Lung (tissue), 12 donors: Measurements from ENCODE around the gene ULBP3. TPM values are rescaled to one million over a fixed set of nuclear protein-coding genes. Genes with fewer than 3 reads are reported as not detected.

Experiments
- ATAC-seq: fragments of 200-7000 bp; cut with Tn5 transposase; one replicate; pipeline ENCODE4 v1.9.1; 2020; ENCODE audit warnings: moderate number of reproducible peaks; ENCODE audit not compliant: insufficient read depth, low FRiP score
- DNase-seq, 3 donors: peaks; one replicate each; pipeline ENCODE4 v3.0.0-alpha.2; 2013 to 2017
- H3K27ac ChIP-seq, 2 donors: one replicate each; pipeline ENCODE4 v1.5.1; 2013; ENCODE audit warnings: mild to moderate bottlenecking in 2 of 2, moderate library complexity in 2 of 2, control low read depth in 1 of 2, inconsistent platforms in 1 of 2, low read depth in 1 of 2, low read length in 1 of 2
- H3K27me3 ChIP-seq, 3 donors: one replicate each; pipeline ENCODE4 v1.5.1; 2013; ENCODE audit warnings: low read length in 2 of 3; ENCODE audit not compliant: control insufficient read depth in 3 of 3, insufficient read depth in 3 of 3
- H3K36me3 ChIP-seq, 4 donors: one replicate each; pipeline ENCODE4 v1.5.1; 2013; ENCODE audit warnings: low read length in 4 of 4, mild to moderate bottlenecking in 1 of 4, moderate library complexity in 1 of 4; ENCODE audit not compliant: control insufficient read depth in 4 of 4, insufficient read depth in 4 of 4
- H3K4me1 ChIP-seq, 5 donors: one replicate each; pipeline ENCODE4 v1.5.1; 2013; ENCODE audit warnings: low read length in 5 of 5, mild to moderate bottlenecking in 2 of 5, moderate library complexity in 1 of 5; ENCODE audit not compliant: control insufficient read depth in 5 of 5, insufficient read depth in 5 of 5
- H3K4me3 ChIP-seq: one replicate; pipeline ENCODE4 v1.5.1; 2013; ENCODE audit warnings: mild to moderate bottlenecking, control low read depth, moderate library complexity
- H3K9ac ChIP-seq, 2 donors: one replicate each; pipeline ENCODE4 v1.5.1; 2013; ENCODE audit warnings: low read length in 2 of 2, control low read depth in 1 of 2; ENCODE audit not compliant: insufficient read depth in 1 of 2
- H3K9me3 ChIP-seq, 4 donors: one replicate each; pipeline ENCODE4 v1.5.1; 2013; ENCODE audit warnings: low read length in 3 of 4, mild to moderate bottlenecking in 1 of 4, moderate library complexity in 1 of 4; ENCODE audit not compliant: control insufficient read depth in 4 of 4, insufficient read depth in 3 of 4
- WGBS, 2 donors: extraction: QIAGEN DNeasy Blood & Tissue Kit; methylation state at CpG; one replicate each; pipeline ENCODE4 v1.1.7; 2013; 5-methylcytosine and 5-hydroxymethylcytosine counted together
- polyA plus RNA-seq, 2 donors: library from polyadenylated mRNA; stranded (reverse); fragments of 200-250 nt; gene quantifications; one replicate each; pipeline ENCODE4 v1.2.1, GENCODE V29; 2013
- total RNA-seq, 2 donors: library from RNA; depleted of rRNA in 1 of 2; stranded (reverse); fragments of >200 nt in 1 of 2; gene quantifications; one replicate each; pipeline ENCODE4 v1.2.1, GENCODE V29; 2014 to 2021
- TF ChIP-seq, protein P1 (sequence below): IDR thresholded peaks from 2 replicates; pipeline ENCODE4 v1.5.1; 2012; ENCODE audit warnings: mild to moderate bottlenecking; ENCODE audit errors: control extremely low read depth, extremely low read depth
- donor health status: control.
- donor health status: control.
- donor health status: Bipolar disorder and iron deficiency.
- donor health status: healthy.
- donor health status: DM: yes; HTN: yes; CAD: no.

The ULBP3 gene
- total and polyA plus RNA-seq, 4 donors, result 1.4 to 6.8 (median 3.9) TPM

DNA sequence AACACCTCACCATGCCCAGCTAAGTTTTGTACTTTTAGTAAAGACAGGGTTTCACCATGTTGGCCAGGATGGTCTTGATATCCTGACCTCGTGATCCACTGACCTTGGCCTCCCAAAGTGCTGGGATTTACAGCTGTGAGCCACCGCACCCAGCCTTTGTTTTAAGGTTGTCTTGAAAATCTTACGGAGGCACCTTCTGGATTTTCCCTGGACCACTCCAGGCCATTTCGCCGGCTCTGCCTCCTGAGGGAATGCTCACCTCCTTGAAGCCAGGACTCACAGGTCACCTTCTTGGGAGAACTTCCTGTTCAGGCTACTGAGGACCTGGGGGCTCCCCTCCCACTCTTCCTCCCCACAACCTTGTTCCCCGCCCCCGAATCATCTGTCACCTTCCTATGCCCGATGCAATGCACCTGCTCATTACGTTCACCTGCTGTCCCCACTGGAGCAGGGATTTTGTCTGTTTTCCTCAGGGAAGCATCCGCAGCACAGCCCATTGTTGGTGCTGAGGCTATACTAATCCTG lies 24.2 kb downstream of the ULBP3 start:
- no peak overlapping the region for H3K4me3 ChIP-seq
- H3K27me3 ChIP-seq, result peaks cover 0 to 33% (median 27%) of the 10 kb centered on the region in 3 donors
- TF ChIP-seq, protein P1, sequence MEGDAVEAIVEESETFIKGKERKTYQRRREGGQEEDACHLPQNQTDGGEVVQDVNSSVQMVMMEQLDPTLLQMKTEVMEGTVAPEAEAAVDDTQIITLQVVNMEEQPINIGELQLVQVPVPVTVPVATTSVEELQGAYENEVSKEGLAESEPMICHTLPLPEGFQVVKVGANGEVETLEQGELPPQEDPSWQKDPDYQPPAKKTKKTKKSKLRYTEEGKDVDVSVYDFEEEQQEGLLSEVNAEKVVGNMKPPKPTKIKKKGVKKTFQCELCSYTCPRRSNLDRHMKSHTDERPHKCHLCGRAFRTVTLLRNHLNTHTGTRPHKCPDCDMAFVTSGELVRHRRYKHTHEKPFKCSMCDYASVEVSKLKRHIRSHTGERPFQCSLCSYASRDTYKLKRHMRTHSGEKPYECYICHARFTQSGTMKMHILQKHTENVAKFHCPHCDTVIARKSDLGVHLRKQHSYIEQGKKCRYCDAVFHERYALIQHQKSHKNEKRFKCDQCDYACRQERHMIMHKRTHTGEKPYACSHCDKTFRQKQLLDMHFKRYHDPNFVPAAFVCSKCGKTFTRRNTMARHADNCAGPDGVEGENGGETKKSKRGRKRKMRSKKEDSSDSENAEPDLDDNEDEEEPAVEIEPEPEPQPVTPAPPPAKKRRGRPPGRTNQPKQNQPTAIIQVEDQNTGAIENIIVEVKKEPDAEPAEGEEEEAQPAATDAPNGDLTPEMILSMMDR, result no peak
- DNase-seq (no peak), ATAC-seq (no peak)
- 93% methylated on average over 10 of the region's 10 CpGs for WGBS, 2 donors
- no peaks in the 10 kb centered on the region for H3K9me3 ChIP-seq
- H3K9ac ChIP-seq, result no peak overlapping the region
- no peaks in the 10 kb centered on the region for H3K36me3 ChIP-seq
- no peaks in the 10 kb centered on the region for H3K4me1 ChIP-seq
- no peak overlapping the region for H3K27ac ChIP-seq

DNA sequence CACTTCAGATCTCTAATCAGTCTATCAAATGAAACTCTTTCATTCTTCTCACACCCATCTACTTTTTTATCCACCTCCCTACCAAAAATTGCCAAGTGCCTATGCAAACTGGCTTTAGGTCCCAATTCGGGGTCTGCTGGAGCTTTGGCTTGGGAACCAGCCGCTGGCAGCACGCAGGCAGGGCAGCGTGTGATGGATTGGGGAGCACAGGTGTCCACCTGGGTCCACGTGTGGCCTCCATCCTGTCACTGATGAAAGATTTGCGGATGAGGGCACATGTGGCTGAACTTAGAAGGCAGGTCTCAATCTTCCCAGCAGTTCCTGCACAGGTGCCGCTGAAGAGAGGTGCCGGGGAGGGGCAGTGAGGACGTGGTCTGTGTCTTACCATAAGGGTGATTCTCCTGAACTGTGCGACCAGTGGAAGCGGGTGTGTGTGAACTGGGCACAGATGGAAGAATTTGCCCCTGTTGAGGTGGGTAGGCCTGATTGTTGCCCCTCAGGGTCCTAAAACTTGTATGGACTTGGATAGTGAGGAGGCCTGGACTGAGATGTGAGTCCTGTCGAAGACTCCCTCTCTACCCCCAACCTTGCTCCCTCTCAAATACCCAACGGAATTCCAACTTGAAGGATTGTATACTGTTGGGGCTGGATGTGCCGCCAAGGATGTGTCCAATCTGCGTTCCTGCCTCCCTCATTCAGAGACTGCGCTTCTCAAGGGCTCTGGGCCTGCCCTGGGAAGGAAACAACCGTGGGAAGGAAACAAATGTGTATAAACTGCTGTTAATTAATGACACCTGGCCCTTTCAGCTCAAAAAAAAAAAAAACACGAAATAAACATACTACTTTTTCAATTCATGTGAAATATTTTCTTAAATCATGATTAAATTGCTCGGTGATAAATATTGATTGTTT lies 25.2 kb downstream of the ULBP3 start:
- no peaks in the 10 kb centered on the region for H3K4me1 ChIP-seq
- peaks cover 0 to 41% (median 36%) of the 10 kb centered on the region in 3 donors for H3K27me3 ChIP-seq
- H3K36me3 ChIP-seq, result no peaks in the 10 kb centered on the region
- H3K4me3 ChIP-seq, result no peak overlapping the region
- no peaks in the 10 kb centered on the region for H3K9me3 ChIP-seq
- DNase-seq (no peak), ATAC-seq (no peak)
- no peak overlapping the region for H3K27ac ChIP-seq
- WGBS, 2 donors, result 78 to 84% methylated on average over 19 of the region's 19 CpGs
- TF ChIP-seq, protein P1, result no peak
- H3K9ac ChIP-seq, result no peak overlapping the region

DNA sequence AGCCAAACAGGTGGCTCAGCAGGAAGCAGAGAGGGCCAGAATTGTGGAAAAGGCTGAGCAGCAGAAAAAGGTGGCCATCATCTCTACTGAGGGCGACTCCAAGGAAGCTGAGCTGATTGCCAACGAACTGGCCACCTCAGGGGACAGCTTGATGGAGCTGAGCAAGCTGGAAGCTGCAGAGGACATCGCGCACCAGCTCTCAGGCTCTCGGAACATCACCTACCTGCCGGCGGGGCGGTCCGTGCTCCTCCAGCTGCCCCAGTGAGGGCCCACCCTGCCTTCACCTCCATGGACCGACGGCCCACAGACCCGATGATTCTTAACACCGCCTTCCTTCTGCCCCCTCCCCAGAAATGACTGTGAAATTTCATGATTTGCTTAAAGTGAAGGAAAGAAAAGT lies 25.8 kb downstream of the ULBP3 start:
- Histone ChIP-seq H3K36me3 (no peaks in the 10 kb centered on the region), H3K9me3 (no peaks in the 10 kb centered on the region), H3K27me3 (peaks cover 0 to 48% (median 42%) of the 10 kb centered on the region in 3 donors), H3K4me3 (no peak overlapping the region), H3K9ac (no peak overlapping the region), H3K27ac (no peak overlapping the region), H3K4me1 (peaks cover 0 to 4% (median under 1%) of the 10 kb centered on the region in 5 donors)
- no peak for DNase-seq
- TF ChIP-seq, protein P1, result no peak
- 93 to 96% methylated on average over 13 of the region's 13 CpGs for WGBS, 2 donors
- ATAC-seq, result no peak
